Left renal cortex interstitium (tissue), 4 donors: ENCODE measurements around the gene CDON. TPM values are rescaled to one million over a fixed set of nuclear protein-coding genes. Genes with fewer than 3 reads are reported as not detected.

Experiments
- DNase-seq, 4 donors: peaks; one replicate each; pipeline ENCODE4 v3.0.0-alpha.2; 2013; ENCODE audit warnings: low read depth in 4 of 4, low spot score in 2 of 4, missing footprints in 1 of 4
- polyA plus RNA-seq, 4 donors: library from polyadenylated mRNA; unstranded; fragments of 120-200 nt; gene quantifications; one replicate each; pipeline ENCODE4 v1.2.1, GENCODE V29; 2013; ENCODE audit not compliant: insufficient read length in 4 of 4

The CDON gene
- 10 to 100 TPM; 17.9 to 29.2 (median 22.9) TPM for polyA plus RNA-seq

DNA sequence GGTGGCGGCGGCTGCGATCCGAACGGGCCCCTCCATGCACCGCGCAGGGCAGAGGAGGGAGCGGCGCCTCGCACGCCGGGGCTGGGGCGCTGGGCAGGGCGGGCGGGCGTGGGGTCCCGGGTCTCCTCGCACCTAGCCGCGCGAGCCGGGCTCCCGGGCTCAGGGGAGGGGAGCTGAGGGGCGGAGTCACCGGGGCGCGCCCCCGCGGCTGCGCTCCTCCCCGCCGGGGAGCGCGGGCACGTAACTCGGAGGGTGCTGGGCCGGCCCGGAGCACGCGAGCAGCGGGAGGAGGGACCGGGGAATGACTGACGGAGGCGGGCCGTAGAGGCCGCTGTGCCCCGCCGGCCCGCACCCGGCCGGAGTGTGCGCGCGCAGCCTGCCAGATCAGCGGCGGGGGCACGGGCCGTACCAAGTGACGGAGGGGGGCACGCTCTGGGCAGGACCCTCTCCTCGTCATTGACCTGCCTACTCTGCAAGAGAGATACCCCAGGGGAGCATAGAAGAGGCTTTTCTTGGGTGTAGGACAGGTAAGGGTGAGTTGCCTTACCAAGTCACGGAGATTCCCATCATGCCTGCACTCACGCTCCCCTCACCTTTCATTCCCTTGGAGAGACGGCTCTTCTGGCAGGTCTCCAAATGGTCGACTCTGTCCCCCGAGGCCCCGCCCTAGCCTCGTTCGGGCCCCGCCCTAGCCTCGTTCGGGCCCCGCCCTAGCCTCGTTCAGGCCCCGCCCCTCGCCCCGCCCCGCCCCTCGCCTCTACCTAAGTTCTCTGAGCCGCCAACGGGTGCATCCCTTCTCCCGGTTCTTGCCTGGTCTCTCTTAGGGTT, at the start of gene CDON:
Gene CDON (minus strand): TSS at position 188 of the 828 bp plus-strand sequence. CDS start 39,390 bp downstream, outside the sequence.
- DNase-seq, result peak; percentile 85 to 97 (median 88)

GRCh38 chr11:126111458-126112116, 48.9 kb upstream of the CDON start:
- DNase-seq, result no peak

DNA sequence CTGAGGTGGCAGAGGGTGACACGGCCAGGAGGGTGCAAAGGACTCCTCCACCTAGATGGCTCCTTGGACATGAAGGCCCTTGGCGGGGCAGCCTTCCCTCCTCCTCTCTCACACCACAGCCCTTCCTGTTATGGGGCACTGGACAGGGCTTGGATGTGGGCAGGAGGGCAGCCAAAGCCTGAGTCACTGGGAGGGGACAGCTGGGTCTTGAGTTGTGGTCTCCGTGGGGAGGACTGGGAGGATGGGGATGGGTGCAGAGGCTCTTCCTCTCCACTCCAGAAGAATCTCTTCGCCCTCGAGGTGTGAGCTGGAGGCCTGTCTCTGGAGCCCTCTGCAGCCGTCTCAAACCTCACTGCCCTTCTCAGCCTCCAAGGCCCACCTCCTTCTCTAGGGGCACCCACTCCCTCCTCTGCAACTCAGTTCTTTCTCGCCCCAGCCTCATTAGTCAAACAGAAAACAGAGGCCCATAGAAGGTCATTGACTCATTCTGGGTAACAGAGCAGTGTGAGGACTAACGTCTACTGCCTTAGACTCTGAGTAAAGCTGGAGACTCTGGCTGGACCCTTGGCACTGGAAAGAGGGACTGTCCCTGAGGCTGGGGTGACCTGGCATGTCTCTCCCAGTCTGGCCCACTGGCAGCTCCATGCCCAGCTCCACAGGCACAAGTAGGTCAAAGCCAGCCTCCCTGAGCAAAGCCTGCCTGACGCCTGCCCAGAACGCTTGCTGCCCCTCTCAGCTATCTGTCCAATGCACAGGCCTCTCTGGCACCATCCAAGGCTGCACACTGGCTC, 47.5 kb upstream of the CDON start:
- DNase-seq, result no peak

- DNase-seq, result no peak
Observed at GRCh38 chr11:126106594-126107328, 44.1 kb upstream of the CDON start.

- DNase-seq, result no peak
Observed at GRCh38 chr11:126105748-126106080, 43.0 kb upstream of the CDON start.

DNA sequence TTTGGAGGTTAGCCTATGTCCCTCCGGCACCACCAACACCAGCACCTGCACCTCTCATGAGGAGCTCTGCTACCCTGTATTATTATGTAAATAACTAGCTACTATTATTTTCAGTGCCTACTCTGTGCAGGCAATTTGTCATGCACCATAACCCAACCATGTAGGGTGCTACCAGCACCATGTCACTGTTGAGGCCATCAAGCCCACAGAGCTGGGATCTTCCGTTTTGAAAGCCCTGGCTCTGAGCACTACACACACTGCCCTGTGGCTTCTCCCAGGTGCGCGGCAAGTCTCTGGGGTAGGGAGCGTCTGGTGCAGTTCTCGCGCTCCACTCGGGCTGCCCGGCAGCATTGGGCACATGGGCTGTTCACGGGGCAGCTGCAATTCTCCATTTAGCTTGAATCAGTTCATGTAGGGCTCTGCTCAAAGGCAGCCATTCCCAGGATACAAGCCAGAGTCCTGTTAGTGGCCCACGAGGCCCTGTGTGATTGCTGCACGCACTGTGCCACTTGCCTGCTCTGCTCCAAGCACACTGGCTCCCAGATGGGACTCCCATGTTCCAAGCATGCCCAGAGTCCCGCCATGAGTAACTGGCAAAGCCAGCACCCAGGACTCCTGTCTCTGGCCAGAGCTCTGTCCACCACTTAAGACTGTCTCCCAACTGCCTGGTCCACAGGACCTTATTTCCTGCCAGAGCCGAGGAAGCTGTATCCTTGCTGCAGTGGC, 42.5 kb upstream of the CDON start:
- DNase-seq, result no peak

- DNase-seq, result no peak
Observed at GRCh38 chr11:126104420-126104819, 41.8 kb upstream of the CDON start.

GRCh38 chr11:126103150-126103549, 40.5 kb upstream of the CDON start:
- no peak for DNase-seq

- no peak for DNase-seq
Observed at GRCh38 chr11:126102436-126102981, 39.8 kb upstream of the CDON start.

DNA sequence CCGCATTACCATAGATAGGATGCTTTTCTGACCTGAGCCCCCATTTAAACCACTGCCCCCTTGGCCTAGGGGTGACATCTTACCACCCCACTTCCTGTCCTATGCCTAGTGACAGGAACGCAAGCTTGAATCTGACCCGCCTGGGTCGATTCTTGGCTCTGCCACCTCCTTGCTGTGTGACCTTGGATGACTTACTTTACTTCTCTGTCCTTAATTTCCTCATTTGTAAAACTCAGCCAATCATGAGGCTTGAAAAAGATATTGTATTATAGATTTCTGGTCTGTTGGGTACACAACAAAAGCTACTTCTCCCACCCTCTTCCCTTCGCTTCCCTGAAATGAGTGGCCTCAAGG, 39.2 kb upstream of the CDON start:
- no peak for DNase-seq

DNA sequence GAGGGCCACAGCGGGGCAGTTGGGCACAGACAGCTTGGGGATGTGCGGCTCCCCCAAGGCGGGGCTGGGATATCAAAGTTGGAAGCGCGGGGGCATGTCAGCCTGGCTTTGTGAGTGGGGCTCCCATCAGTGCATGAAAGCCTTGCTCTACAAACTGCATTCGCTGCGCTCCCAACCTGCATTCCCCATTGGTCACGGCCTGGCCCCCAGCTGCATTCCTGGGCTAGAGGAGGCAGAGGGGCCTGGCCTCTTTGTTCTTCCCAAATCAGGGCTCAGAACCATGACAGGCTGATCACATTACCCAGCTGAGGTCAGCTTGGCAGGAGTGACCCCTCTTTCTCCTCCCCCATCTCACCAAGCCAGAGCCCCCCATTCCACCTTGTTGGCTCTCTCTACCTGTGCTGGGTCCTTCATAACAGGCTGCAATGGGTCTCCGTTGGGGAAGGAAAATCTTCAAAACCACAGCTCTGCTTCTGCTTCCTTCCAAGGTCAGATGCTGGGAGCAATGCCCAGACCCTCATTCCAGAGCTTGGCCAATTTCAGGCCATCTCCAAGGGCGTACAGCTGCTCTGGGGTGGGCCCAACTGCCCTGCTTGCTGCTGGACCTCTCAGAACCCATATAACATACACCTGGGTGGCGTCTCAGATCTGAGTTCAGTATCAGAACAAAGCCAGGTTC, 38.7 kb upstream of the CDON start:
- DNase-seq, result no peak

DNA sequence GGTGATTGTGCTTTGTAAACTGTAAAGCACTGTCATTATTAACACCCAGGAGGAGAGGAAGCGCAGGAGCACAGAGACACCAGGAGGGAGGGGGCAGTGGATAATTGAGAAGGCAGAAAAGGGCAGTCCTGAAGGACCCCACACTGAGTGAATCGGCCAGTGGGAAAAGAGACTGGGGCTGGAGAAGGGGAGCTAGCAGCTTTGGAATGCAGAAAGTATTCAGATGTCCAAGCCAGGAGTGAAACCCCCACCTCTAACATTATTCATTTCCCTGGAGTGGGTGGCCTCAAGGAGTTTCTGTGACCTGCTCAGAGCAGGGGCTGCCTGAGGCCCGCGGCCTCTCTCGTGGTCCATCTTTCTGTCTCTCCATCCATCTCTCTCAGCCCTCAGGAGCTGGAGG, 38.0 kb upstream of the CDON start:
- DNase-seq, result no peak

GRCh38 chr11:126098204-126098769, 35.6 kb upstream of the CDON start:
- DNase-seq, result no peak

- DNase-seq, result no peak
Observed at GRCh38 chr11:126095745-126096144, 33.1 kb upstream of the CDON start.

DNA sequence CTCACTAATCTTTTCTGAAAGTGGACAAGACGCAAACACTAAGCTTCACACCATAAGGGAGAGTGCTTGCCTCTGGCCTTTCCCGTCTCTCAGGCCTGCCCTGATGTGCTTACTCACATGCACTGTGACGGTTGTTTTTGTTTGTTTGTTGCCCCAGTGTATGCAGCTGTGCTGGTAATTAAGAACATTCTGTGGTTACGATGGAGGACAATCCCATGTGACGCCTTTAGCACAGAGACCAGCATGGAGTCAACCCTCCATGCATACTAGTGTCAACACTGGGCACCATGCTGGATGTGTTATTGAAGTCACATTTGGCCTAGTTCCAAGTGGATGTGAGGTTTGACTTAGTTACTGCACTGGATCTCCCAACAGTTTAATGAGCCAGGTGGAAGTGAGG, 27.8 kb upstream of the CDON start:
- DNase-seq, result no peak

GRCh38 chr11:126088999-126089398, 26.3 kb upstream of the CDON start:
- DNase-seq, result no peak

- no peak for DNase-seq
Observed at GRCh38 chr11:126086248-126086647, 23.6 kb upstream of the CDON start.

DNA sequence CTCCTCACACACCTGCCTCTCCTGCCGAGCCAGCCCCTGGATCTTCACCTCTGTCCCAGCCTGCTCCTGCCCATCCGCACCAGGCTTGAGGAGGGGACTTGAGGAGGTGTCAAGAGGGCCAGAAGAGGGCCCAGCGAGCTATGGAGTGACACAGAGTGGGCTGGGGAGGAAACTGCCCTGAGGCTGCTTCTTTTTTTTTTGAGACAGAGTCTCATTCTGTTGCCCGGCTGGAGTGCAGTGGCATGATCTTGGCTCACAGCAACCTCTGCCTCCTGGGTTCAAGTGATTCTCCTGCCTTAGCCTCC, 21.9 kb upstream of the CDON start:
- DNase-seq, result no peak
